HT-29 (cell line): ENCODE measurements around the gene GPR22. TPM values are rescaled to one million over a fixed set of nuclear protein-coding genes. Genes with fewer than 3 reads are reported as not detected.

Source experiments
- DNase-seq: peaks from one replicate; pipeline ENCODE4 v3.0.0-alpha.2; 2015; ENCODE audit warnings: low spot score
- total RNA-seq: library from RNA; depleted of rRNA; stranded (reverse); fragments of >200 nt; shearing (Covaris generic); gene quantifications from 2 replicates; pipeline ENCODE4 v1.2.3, GENCODE V29; 2014; rRNA removed

GPR22 gene
- not detected in 2 replicates for total RNA-seq

- DNase-seq, result no peak
Observed at GRCh38 chr7:107469929-107470328, at the start of gene GPR22. TSS of gene GPR22 (plus strand) at chr7:107470057. CDS start at chr7:107474061, 4,004 bp downstream.

- no peak for DNase-seq
Observed at GRCh38 chr7:107427462-107427861, 42.4 kb upstream of the GPR22 start.

- no peak for DNase-seq
Observed at GRCh38 chr7:107428642-107429041, 41.2 kb upstream of the GPR22 start.

GRCh38 chr7:107430057-107430456 lies 39.8 kb upstream of the GPR22 start:
- DNase-seq, result no peak

- no peak for DNase-seq
Observed at GRCh38 chr7:107432261-107432660, 37.6 kb upstream of the GPR22 start.

GRCh38 chr7:107435749-107436148 lies 34.1 kb upstream of the GPR22 start:
- no peak for DNase-seq

- no peak for DNase-seq
Observed at GRCh38 chr7:107439025-107439424, 30.8 kb upstream of the GPR22 start.

- DNase-seq, result no peak
Observed at GRCh38 chr7:107441581-107442422, 28.1 kb upstream of the GPR22 start.

GRCh38 chr7:107442678-107443077 lies 27.2 kb upstream of the GPR22 start:
- DNase-seq, result no peak

- no peak for DNase-seq
Observed at GRCh38 chr7:107446531-107446930, 23.3 kb upstream of the GPR22 start.

- no peak for DNase-seq
Observed at GRCh38 chr7:107446988-107447387, 22.9 kb upstream of the GPR22 start.

GRCh38 chr7:107450970-107451369 lies 18.9 kb upstream of the GPR22 start:
- no peak for DNase-seq

- DNase-seq, result no peak
Observed at GRCh38 chr7:107453388-107453787, 16.5 kb upstream of the GPR22 start.

- DNase-seq, result no peak
Observed at GRCh38 chr7:107461938-107462533, 7.8 kb upstream of the GPR22 start.

GRCh38 chr7:107463139-107464078 lies 6.4 kb upstream of the GPR22 start:
- peak; percentile 71 for DNase-seq

- DNase-seq, result no peak
Observed at GRCh38 chr7:107464666-107465226, 5.1 kb upstream of the GPR22 start.

GRCh38 chr7:107467972-107468371 lies 1.9 kb upstream of the GPR22 start:
- no peak for DNase-seq

- no peak for DNase-seq
Observed at GRCh38 chr7:107468824-107469223, 1.0 kb upstream of the GPR22 start.

- DNase-seq, result no peak
Observed at GRCh38 chr7:107471292-107472070, 1.6 kb downstream of the GPR22 start.

- no peak for DNase-seq
Observed at GRCh38 chr7:107472116-107472515, 2.3 kb downstream of the GPR22 start.

- no peak for DNase-seq
Observed at GRCh38 chr7:107474104-107474521, 4.3 kb downstream of the GPR22 start.
